Heart left ventricle (tissue), 16 donors: ENCODE results near the gene PPP1R7. TPM values are rescaled to one million over a fixed set of nuclear protein-coding genes. Genes with fewer than 3 reads are reported as not detected.

Experiments
- ATAC-seq, 4 donors: fragments of 200-7000 bp; cut with Tn5 transposase; one replicate each; pipeline ENCODE4 v1.9.1; 2020 to 2022; ENCODE audit warnings: moderate library complexity in 4 of 4, mild to moderate bottlenecking in 3 of 4, moderate number of reproducible peaks in 1 of 4
- DNase-seq, 5 donors: peaks; one replicate each; pipeline ENCODE4 v3.0.0-alpha.2; 2020
- H3K27ac ChIP-seq, 12 donors: fragments of 200-600 bp; sonication (generic) in 4 of 12; one replicate each; pipeline versions ENCODE4 v1.5.0 to v1.8.0; 2016 to 2022; ENCODE audit warnings: mild to moderate bottlenecking in 2 of 12
- H3K27me3 ChIP-seq, 9 donors: fragments of 200-600 bp; sonication (generic) in 2 of 9; one replicate each; pipeline versions ENCODE4 v1.5.1 to v1.8.0; 2016 to 2022; ENCODE audit warnings: mild to moderate bottlenecking in 3 of 9
- H3K36me3 ChIP-seq, 9 donors: fragments of 200-600 bp; sonication (generic) in 2 of 9; one replicate each; pipeline versions ENCODE4 v1.5.0 to v1.8.0; 2018 to 2022; ENCODE audit warnings: mild to moderate bottlenecking in 2 of 9
- H3K4me1 ChIP-seq, 12 donors: fragments of 200-600 bp; sonication (generic) in 4 of 12; one replicate each; pipeline versions ENCODE4 v1.5.0 to v1.8.0; 2016 to 2022; ENCODE audit warnings: mild to moderate bottlenecking in 3 of 12
- H3K4me3 ChIP-seq, 12 donors: fragments of 200-600 bp; sonication (generic) in 4 of 12; one replicate each; pipeline versions ENCODE4 v1.5.0 to v1.8.0; 2017 to 2022; ENCODE audit warnings: mild to moderate bottlenecking in 9 of 12, moderate library complexity in 4 of 12
- H3K9me3 ChIP-seq, 12 donors: fragments of 200-600 bp; sonication (generic) in 4 of 12; one replicate each; pipeline versions ENCODE4 v1.5.0 to v1.8.0; 2016 to 2022; ENCODE audit warnings: mild to moderate bottlenecking in 1 of 12
- CTCF ChIP-seq, 12 donors: fragments of 200-600 bp; sonication (generic) in 4 of 12; IDR thresholded peaks; one replicate each; pipeline versions ENCODE4 v1.5.0 to v1.8.0; 2018 to 2022; ENCODE audit warnings: antibody characterized with exemption in 12 of 12, mild to moderate bottlenecking in 5 of 12
- POLR2A ChIP-seq, 2 donors: fragments of 450-650 bp; IDR thresholded peaks; one replicate each; pipeline ENCODE4 v1.6.1; 2017; ENCODE audit warnings: antibody characterized with exemption in 2 of 2, mild to moderate bottlenecking in 2 of 2, moderate library complexity in 2 of 2
- WGBS, 4 donors: extraction: QIAGEN DNeasy Blood & Tissue Kit in 2 of 4; methylation state at CpG; one replicate each; pipeline versions ENCODE4 v1.1.5 to v1.1.7; 2013 to 2018; 5-methylcytosine and 5-hydroxymethylcytosine counted together
- intact Hi-C, 10 donors: fragments of 100-400 bp; cut with DNase I; formaldehyde crosslinking; loops; one replicate each; pipeline versions ENCODE4 v1.11.1 to v1.14.2; 2022
- polyA plus RNA-seq, 2 donors: library from polyadenylated mRNA; stranded (reverse); fragments of 200-250 nt; gene quantifications; one replicate each; pipeline ENCODE4 v1.2.3, GENCODE V29; 2013
- total RNA-seq, 9 donors: library from RNA; depleted of rRNA in 2 of 9; stranded (reverse); fragments of >200 nt in 2 of 9; fragmentation: NEBNext Ultra II Directional in 3 of 9; extraction: Animal tissue kit (Norgen Biotek cat#: 25700) in 3 of 9; gene quantifications; one replicate each; pipeline versions ENCODE4 v1.1.0 to v1.2.4, GENCODE V29; 2016 to 2023
- donor health status: ischemic (EF 13 %, LVEDD 7.1; RV severe dilation, severe dysfunction).
- donor health status: healthy with polysubstance abuse.
- donor health status: DM: no; HTN: yes; CAD: no.
- donor health status: DM: no; HTN: no; CAD: no.
- donor health status: ischemic (EF 25% LVEDD 6.9; RV normal size, moderate dysfunction).
- donor health status: ischemic (EF 25% LVEDD 5.7; RV mildly dilated, moderate dysfunction).
- donor health status: healthy.
- donor health status: DM: yes; HTN: yes; CAD: no.
- donor health status: ischemic (EF 35%, LVEDD 5.7; RV mildly dilated, moderate dysfunction).
- donor health status: nonischemic (EF 11% LVEDD 7.7; RV severe dilation, severe dysfunction).
- donor health status: DM: yes; HTN: yes; CAD: no.
- donor health status: PGD.
- donor health status: ischemic (EF 29% LVEDD 5.4; RV normal size, mild dysfunction).
- donor health status: nonischemic (EF 23%, LVEDD 6.1; RV moderate dilation, normal function).

Gene PPP1R7
- total and polyA plus RNA-seq, 11 donors, result 66.7 to 110 (median 79.8) TPM

GRCh38 chr2:241112046-241112445 is 38.2 kb upstream of the PPP1R7 start:
- 88 to 97% (median 93%) methylated on average over 17 of the region's 17 CpGs for WGBS, 4 donors
- H3K9me3 ChIP-seq, result no peaks in the 10 kb centered on the region
- H3K4me1 ChIP-seq, result no peaks in the 10 kb centered on the region
- no peak overlapping the region for H3K27ac ChIP-seq
- H3K36me3 ChIP-seq, result peaks cover 0 to 6% (median 0%) of the 10 kb centered on the region in 9 donors
- ATAC-seq (no peak), DNase-seq (no peak)
- no peak overlapping the region for H3K4me3 ChIP-seq
- intact Hi-C loops, result no loop called here
- no peak for TF ChIP-seq POLR2A (IDR thresholded peaks at IDR 0.05)
- no peak for TF ChIP-seq CTCF (IDR thresholded peaks at IDR 0.05)
- no peaks in the 10 kb centered on the region for H3K27me3 ChIP-seq

- Histone ChIP-seq H3K27me3 (no peaks in the 10 kb centered on the region), H3K9me3 (no peaks in the 10 kb centered on the region), H3K27ac (no peak overlapping the region), H3K4me3 (no peak overlapping the region), H3K36me3 (peaks cover 0 to 6% (median 0%) of the 10 kb centered on the region in 9 donors), H3K4me1 (no peaks in the 10 kb centered on the region)
- TF ChIP-seq POLR2A (IDR thresholded peaks at IDR 0.05), result no peak
- ATAC-seq, result no peak
- DNase-seq, result no peak
- intact Hi-C loops, result no loop called here
- WGBS, 4 donors, result 79 to 84% (median 82%) methylated on average over 8 of the region's 8 CpGs
These were observed 37.7 kb upstream of the PPP1R7 start for GRCh38 chr2:241112592-241112991.

GRCh38 chr2:241114836-241115235 is 35.4 kb upstream of the PPP1R7 start:
- intact Hi-C loops, result no loop called here
- Histone ChIP-seq H3K36me3 (peaks cover 0 to 6% (median 0%) of the 10 kb centered on the region in 9 donors), H3K27ac (no peak overlapping the region), H3K4me3 (no peak overlapping the region), H3K27me3 (no peaks in the 10 kb centered on the region), H3K4me1 (no peaks in the 10 kb centered on the region), H3K9me3 (no peaks in the 10 kb centered on the region)
- 91 to 97% (median 93%) methylated on average over 11 of the region's 11 CpGs for WGBS, 4 donors
- DNase-seq (no peak), ATAC-seq (no peak)
- no peak for TF ChIP-seq POLR2A (IDR thresholded peaks at IDR 0.05)
- no peak for TF ChIP-seq CTCF (IDR thresholded peaks at IDR 0.05)

- no peak overlapping the region for H3K27ac ChIP-seq
- DNase-seq (no peak), ATAC-seq (no peak)
- no peaks in the 10 kb centered on the region for H3K27me3 ChIP-seq
- intact Hi-C loops, result no loop called here
- TF ChIP-seq CTCF (IDR thresholded peaks at IDR 0.05) (no peak), POLR2A (IDR thresholded peaks at IDR 0.05) (no peak)
- WGBS, 4 donors, result 72 to 87% (median 81%) methylated on average over 8 of the region's 8 CpGs
- no peaks in the 10 kb centered on the region for H3K9me3 ChIP-seq
- peaks cover 0 to 6% (median 0%) of the 10 kb centered on the region in 9 donors for H3K36me3 ChIP-seq
- H3K4me1 ChIP-seq, result no peaks in the 10 kb centered on the region
- H3K4me3 ChIP-seq, result no peak overlapping the region
These were observed 34.9 kb upstream of the PPP1R7 start for GRCh38 chr2:241115361-241115760.
